22Rv1 (cell line): ENCODE data around the gene RSRC1.

Experiments
- ZFX ChIP-seq: fragments of 450-650 bp; IDR thresholded peaks from 2 replicates; pipeline ENCODE4 v1.6.1; 2017; ENCODE audit warnings: antibody characterized with exemption, borderline replicate concordance
- TF ChIP-seq, protein P1 (sequence below): fragments of 450-650 bp; IDR thresholded peaks from 2 replicates; pipeline ENCODE4 v1.5.1; 2017; ENCODE audit warnings: mild to moderate bottlenecking

DNA sequence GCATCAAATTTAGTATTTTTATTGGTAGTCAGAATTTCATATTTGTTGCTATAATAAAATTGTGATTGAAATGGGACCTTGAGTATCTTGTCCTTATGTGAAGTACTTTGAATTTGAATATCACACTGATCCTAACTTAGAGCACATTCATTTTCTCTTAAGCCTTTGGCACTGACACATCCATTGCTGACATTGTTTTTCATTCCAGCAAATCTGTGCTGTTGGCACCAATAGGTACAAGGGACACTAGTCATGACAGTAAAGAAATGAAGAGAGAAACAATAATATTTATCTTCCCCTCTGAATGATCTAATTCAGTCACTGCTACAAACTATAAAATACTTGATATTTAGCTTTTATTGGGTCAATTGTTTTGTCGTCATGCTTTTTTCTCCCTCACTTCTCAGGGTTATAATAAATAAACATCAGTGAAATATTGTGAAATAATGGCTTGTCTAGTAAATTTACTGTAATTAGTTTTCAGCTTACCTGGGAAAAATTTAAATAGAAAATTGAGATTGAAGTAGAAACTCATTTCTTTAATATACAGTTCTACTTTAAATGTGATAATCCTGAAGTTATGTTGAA lies 294.3 kb downstream of the RSRC1 start:
- TF ChIP-seq, protein P1, sequence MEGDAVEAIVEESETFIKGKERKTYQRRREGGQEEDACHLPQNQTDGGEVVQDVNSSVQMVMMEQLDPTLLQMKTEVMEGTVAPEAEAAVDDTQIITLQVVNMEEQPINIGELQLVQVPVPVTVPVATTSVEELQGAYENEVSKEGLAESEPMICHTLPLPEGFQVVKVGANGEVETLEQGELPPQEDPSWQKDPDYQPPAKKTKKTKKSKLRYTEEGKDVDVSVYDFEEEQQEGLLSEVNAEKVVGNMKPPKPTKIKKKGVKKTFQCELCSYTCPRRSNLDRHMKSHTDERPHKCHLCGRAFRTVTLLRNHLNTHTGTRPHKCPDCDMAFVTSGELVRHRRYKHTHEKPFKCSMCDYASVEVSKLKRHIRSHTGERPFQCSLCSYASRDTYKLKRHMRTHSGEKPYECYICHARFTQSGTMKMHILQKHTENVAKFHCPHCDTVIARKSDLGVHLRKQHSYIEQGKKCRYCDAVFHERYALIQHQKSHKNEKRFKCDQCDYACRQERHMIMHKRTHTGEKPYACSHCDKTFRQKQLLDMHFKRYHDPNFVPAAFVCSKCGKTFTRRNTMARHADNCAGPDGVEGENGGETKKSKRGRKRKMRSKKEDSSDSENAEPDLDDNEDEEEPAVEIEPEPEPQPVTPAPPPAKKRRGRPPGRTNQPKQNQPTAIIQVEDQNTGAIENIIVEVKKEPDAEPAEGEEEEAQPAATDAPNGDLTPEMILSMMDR, result no peak
- no peak for TF ChIP-seq ZFX
